PC-9 (cell line): ENCODE results near the gene HDAC1. TPM values are rescaled to one million over a fixed set of nuclear protein-coding genes. Genes with fewer than 3 reads are reported as not detected.
"Not testable (repeated sequence)": the region's sequence is repeated elsewhere in the genome, so short reads cannot be mapped to it uniquely, and the experiment has no call there.

Experiments used
- BruUV-seq: library from RNA; stranded (reverse); fragments of 400-500 nt; replicated peaks from 2 replicates; lab custom pipeline; 2021; lab: Mats Ljungman, UMichigan
- CTCF ChIA-PET: fragments of 300-600 bp; sonication (Branson Sonifier 250); formaldehyde crosslinking; loops from one replicate; lab custom pipeline; 2022; ENCODE audit warnings: antibody characterized with exemption; lab: Charles Lee
- POLR2A ChIA-PET: fragments of 300-600 bp; sonication (Branson Sonifier 250); formaldehyde crosslinking; loops from one replicate; lab custom pipeline; 2022; ENCODE audit warnings: antibody characterized with exemption; ENCODE audit not compliant: unreplicated experiment; lab: Charles Lee
- DNase-seq, 2 experiments: peaks; one replicate each; pipeline versions ENCODE4 v3.0.0 to v3.0.0-alpha.2; 2015 to 2022; ENCODE audit warnings: mixed read lengths in 1 of 2
- H2AFZ ChIP-seq: fragments of 200-600 bp; sonication (generic); 2 replicates; pipeline ENCODE4 v1.8.1; 2017; ENCODE audit warnings: antibody characterized with exemption
- H3F3A ChIP-seq: fragments of 200-600 bp; sonication (generic); 2 replicates; pipeline ENCODE4 v1.8.1; 2017; ENCODE audit warnings: antibody characterized with exemption, mild to moderate bottlenecking, low read depth; ENCODE audit not compliant: insufficient read depth
- H3K27ac ChIP-seq: fragments of 200-600 bp; sonication (generic); 2 replicates; pipeline ENCODE4 v1.6.1; 2016; ENCODE audit warnings: mixed run types
- H3K27me3 ChIP-seq: fragments of 200-600 bp; sonication (generic); 2 replicates; pipeline ENCODE4 v1.6.1; 2016; ENCODE audit warnings: low read depth, mixed run types; ENCODE audit not compliant: insufficient read depth
- H3K36me3 ChIP-seq: fragments of 200-600 bp; sonication (generic); 2 replicates; pipeline ENCODE4 v1.6.1; 2016; ENCODE audit warnings: low read depth, mixed run types
- H3K4me1 ChIP-seq: fragments of 200-600 bp; sonication (generic); replicated peaks from 2 replicates; pipeline ENCODE4 v1.6.1; 2016; ENCODE audit warnings: mixed run types; ENCODE audit not compliant: insufficient read depth
- H3K4me2 ChIP-seq: fragments of 200-600 bp; sonication (generic); 2 replicates; pipeline ENCODE4 v1.6.1; 2017; ENCODE audit warnings: mixed run types
- H3K4me3 ChIP-seq: fragments of 200-600 bp; sonication (generic); 2 replicates; pipeline ENCODE4 v1.6.1; 2016; ENCODE audit warnings: mixed run types
- H3K79me2 ChIP-seq: fragments of 200-600 bp; sonication (generic); 2 replicates; pipeline ENCODE4 v1.6.1; 2017; ENCODE audit warnings: low read depth, mixed run types
- H3K9me2 ChIP-seq: fragments of 200-600 bp; sonication (generic); 2 replicates; pipeline ENCODE4 v1.8.1; 2017; ENCODE audit warnings: mild to moderate bottlenecking; ENCODE audit not compliant: insufficient read depth
- H3K9me3 ChIP-seq: fragments of 200-600 bp; sonication (generic); 2 replicates; pipeline ENCODE4 v1.8.1; 2016; ENCODE audit warnings: low read depth; ENCODE audit not compliant: insufficient read depth
- H4K20me1 ChIP-seq: fragments of 200-600 bp; sonication (generic); 2 replicates; pipeline ENCODE4 v1.8.1; 2017; ENCODE audit not compliant: insufficient read depth
- EZH2 ChIP-seq: fragments of 200-600 bp; sonication (generic); IDR thresholded peaks from 2 replicates; pipeline ENCODE4 v1.8.0; 2017; ENCODE audit warnings: antibody characterized with exemption, low read depth
- intact Hi-C: fragments of 100-400 bp; cut with micrococcal nuclease; formaldehyde crosslinking; loops from one replicate; pipeline ENCODE4 v1.10.0; 2022; ENCODE audit not compliant: unreplicated experiment
- total RNA-seq: library from RNA; stranded (reverse); gene quantifications from 2 replicates; pipeline ENCODE4 v1.2.3, GENCODE V29; 2021
- TF ChIP-seq, protein P1 (sequence below): fragments of 200-600 bp; sonication (generic); conservative IDR thresholded peaks from 2 replicates; pipeline ENCODE4 v1.6.1; 2017; ENCODE audit warnings: mixed run types, antibody characterized with exemption, mild to moderate bottlenecking, moderate library complexity

The HDAC1 gene
- total RNA-seq, 1 experiment from 2014 or later = 171 TPM

DNA sequence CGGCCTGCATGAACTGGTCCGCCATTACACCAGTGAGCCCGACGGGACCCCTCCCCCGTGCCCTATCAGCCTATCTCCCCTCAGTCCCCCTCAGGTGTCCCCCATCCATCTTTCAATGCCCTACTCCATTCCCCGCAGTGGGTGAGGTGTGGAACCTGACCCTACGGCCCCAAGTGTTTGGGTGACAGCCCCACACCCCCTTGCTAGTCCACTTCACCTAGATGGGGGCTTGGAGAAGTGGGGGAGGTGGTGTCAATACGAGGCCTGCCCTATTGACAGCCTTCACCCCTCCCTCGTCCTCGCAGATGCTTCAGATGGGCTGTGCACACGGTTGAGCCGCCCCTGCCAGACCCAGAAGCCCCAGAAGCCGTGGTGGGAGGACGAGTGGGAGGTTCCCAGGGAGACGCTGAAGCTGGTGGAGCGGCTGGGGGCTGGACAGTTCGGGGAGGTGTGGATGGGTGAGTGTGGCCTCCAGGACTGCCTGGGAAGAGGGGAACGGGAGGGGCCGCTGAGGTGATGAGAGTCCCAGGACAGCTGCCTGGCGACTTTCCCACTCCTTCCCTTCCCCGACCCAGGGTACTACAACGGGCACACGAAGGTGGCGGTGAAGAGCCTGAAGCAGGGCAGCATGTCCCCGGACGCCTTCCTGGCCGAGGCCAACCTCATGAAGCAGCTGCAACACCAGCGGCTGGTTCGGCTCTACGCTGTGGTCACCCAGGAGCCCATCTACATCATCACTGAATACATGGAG, 15.7 kb upstream of the HDAC1 start:
- H3F3A ChIP-seq = peaks cover 6% of the 10 kb centered on the region; the same call in 1 of the 2 replicates
- no peaks in the 10 kb centered on the region for H3K9me3 ChIP-seq
- ChIA-PET POLR2A (no interaction called here), CTCF (interaction anchor here (0.6 kb wide), 1 partner anchor 24 kb away, joined by 8 read pairs; no protein-coding TSS in a partner anchor)
- no TSS peak for BruUV-seq
- TF ChIP-seq EZH2 = no peak
- TF ChIP-seq, protein P1, sequence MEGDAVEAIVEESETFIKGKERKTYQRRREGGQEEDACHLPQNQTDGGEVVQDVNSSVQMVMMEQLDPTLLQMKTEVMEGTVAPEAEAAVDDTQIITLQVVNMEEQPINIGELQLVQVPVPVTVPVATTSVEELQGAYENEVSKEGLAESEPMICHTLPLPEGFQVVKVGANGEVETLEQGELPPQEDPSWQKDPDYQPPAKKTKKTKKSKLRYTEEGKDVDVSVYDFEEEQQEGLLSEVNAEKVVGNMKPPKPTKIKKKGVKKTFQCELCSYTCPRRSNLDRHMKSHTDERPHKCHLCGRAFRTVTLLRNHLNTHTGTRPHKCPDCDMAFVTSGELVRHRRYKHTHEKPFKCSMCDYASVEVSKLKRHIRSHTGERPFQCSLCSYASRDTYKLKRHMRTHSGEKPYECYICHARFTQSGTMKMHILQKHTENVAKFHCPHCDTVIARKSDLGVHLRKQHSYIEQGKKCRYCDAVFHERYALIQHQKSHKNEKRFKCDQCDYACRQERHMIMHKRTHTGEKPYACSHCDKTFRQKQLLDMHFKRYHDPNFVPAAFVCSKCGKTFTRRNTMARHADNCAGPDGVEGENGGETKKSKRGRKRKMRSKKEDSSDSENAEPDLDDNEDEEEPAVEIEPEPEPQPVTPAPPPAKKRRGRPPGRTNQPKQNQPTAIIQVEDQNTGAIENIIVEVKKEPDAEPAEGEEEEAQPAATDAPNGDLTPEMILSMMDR = no peak
- no peak overlapping the region for H2AFZ ChIP-seq
- no peak for DNase-seq
- no peak overlapping the region for H3K4me2 ChIP-seq
- no peaks in the 10 kb centered on the region for H3K9me2 ChIP-seq
- intact Hi-C loops = no loop called here
- H3K4me1 ChIP-seq = peaks cover 18% of the 10 kb centered on the region
- H3K79me2 ChIP-seq = no peaks in the 10 kb centered on the region
- no peaks in the 10 kb centered on the region for H3K36me3 ChIP-seq
- no peaks in the 10 kb centered on the region for H4K20me1 ChIP-seq
- H3K27ac ChIP-seq = no peak overlapping the region
- no peak overlapping the region for H3K4me3 ChIP-seq
- H3K27me3 ChIP-seq = no peaks in the 10 kb centered on the region

DNA sequence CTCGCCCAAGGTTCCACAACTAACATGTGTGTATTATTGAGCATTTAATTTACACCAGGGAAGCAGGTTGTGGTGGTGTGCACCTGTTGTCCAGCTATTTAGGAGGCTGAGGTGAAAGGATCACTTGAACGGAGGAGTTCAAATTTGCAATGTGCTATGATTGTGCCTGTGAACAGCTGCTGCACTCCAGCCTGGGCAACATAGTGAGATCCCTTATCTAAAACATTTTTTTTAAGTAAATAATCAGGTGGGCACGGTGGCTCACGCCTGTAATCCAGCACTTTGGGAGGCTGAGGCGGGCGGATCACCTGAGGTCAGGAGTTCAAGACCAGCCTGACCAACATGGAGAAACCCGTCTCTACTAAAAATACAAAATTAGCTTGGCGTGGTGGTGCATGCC, 7.1 kb upstream of the HDAC1 start:
- H3K4me3 ChIP-seq, H3K79me2 ChIP-seq, H3K27ac ChIP-seq, H3K36me3 ChIP-seq, DNase-seq, H3K9me2 ChIP-seq, POLR2A ChIA-PET, H3K4me2 ChIP-seq, H3F3A ChIP-seq, BruUV-seq, H4K20me1 ChIP-seq, intact Hi-C loops, CTCF ChIA-PET, H3K27me3 ChIP-seq, H2AFZ ChIP-seq, H3K9me3 ChIP-seq: not testable (repeated sequence)
- H3K4me1 ChIP-seq = peaks cover 16% of the 10 kb centered on the region

DNA sequence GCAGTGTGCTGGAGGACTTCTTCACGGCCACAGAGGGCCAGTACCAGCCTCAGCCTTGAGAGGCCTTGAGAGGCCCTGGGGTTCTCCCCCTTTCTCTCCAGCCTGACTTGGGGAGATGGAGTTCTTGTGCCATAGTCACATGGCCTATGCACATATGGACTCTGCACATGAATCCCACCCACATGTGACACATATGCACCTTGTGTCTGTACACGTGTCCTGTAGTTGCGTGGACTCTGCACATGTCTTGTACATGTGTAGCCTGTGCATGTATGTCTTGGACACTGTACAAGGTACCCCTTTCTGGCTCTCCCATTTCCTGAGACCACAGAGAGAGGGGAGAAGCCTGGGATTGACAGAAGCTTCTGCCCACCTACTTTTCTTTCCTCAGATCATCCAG, 6.2 kb upstream of the HDAC1 start:
- no peaks in the 10 kb centered on the region for H3K79me2 ChIP-seq
- H3K9me2 ChIP-seq = no peaks in the 10 kb centered on the region
- TF ChIP-seq EZH2 = no peak
- POLR2A ChIA-PET = no interaction called here
- BruUV-seq = no TSS peak
- H3K27me3 ChIP-seq = no peaks in the 10 kb centered on the region
- no peaks in the 10 kb centered on the region for H3K36me3 ChIP-seq
- no peak overlapping the region for H2AFZ ChIP-seq
- peaks cover 23% of the 10 kb centered on the region for H3K4me1 ChIP-seq
- H3K4me2 ChIP-seq = no peak overlapping the region
- H3F3A ChIP-seq = peaks cover 13% of the 10 kb centered on the region; the same call in 1 of the 2 replicates
- CTCF ChIA-PET = no interaction called here
- intact Hi-C loops = no loop called here
- no peaks in the 10 kb centered on the region for H4K20me1 ChIP-seq
- no peak overlapping the region for H3K4me3 ChIP-seq
- DNase-seq = no peak
- H3K9me3 ChIP-seq = no peaks in the 10 kb centered on the region
- no peak overlapping the region for H3K27ac ChIP-seq

DNA sequence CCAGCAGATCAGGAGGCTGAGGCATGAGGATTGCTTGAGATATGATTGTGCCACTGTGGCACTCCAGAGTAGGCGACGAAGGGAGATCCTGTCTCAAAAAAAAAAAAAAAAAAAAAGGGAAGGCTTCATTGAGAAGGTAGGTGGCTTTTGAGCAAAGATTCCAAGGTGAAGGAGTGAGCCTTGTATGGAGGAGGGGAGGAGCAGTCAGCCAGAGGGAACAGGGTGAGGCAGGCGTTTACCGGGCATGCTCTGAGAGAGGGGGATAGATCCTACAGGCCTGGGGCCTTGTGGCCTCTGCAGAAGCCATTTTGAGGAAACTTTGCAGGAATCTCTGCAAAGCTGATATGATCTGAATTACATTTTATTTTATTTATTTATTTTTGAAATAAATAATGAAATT, 5.1 kb upstream of the HDAC1 start:
- POLR2A ChIA-PET = no interaction called here
- Histone ChIP-seq H3K4me2 (no peak overlapping the region), H3K36me3 (no peaks in the 10 kb centered on the region), H3F3A (peaks cover 23% of the 10 kb centered on the region; the same call in 1 of the 2 replicates), H4K20me1 (no peaks in the 10 kb centered on the region), H3K9me2 (no peaks in the 10 kb centered on the region), H2AFZ (no peak overlapping the region), H3K27ac (no peak overlapping the region), H3K4me3 (no peak overlapping the region), H3K9me3 (no peaks in the 10 kb centered on the region), H3K79me2 (no peaks in the 10 kb centered on the region), H3K4me1 (peaks cover 27% of the 10 kb centered on the region), H3K27me3 (no peaks in the 10 kb centered on the region)
- no peak for TF ChIP-seq EZH2
- TF ChIP-seq, protein P1 = no peak
- no TSS peak for BruUV-seq
- intact Hi-C loops = no loop called here
- CTCF ChIA-PET = no interaction called here
- DNase-seq = no peak
